ENCODE data around the gene ZNF197. TPM values are rescaled to one million over a fixed set of nuclear protein-coding genes. Genes with fewer than 3 reads are reported as not detected.
A peak's percentile ranks its signal among the peaks of the same experiment; 100 is the strongest.

The ZNF197 gene
- total and polyA plus RNA-seq, 10 of the 15 experiments (the other 5 are each of a cell fraction or from before 2014, with no cell fraction given), result 3.2 to 16.6 (median 9.7) TPM

DNA sequence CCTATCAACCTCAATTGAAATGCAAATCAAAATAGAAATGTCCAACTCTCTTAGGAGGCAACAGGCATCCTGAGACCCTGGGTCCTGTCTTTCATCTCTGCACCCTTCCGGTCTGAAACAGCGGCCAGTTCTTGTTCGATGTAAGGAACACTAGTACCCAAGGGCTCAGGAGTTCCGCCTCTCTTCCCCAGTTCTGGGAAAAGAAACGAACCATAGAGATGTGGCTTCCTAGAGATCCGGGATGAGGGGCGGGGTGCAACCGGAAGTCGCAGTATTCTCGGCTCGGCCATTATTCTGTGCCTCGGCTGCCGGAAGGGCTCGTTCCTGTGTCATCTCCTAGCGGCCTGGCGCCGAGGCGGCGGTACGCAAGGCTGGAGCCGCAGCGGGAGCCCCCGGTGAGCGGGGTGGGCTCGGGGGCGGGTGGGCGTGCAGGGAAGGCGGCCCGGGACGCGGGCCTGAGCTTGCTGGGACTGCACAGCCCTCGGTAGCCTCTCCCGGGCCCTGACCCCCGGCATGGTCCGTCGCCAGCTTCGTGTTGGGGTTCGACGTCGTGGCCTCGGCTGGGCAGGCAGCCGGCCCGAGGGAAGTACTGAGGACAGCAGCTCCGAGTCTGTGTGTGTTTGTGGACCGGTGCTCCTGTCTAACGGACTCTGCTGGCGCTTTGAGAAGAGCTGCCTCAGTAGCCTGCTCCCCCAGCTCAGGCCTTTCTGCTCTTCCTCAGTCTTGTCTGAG is at the start of gene ZNF197 (continued):
- TF ChIP-seq, protein P1, sequence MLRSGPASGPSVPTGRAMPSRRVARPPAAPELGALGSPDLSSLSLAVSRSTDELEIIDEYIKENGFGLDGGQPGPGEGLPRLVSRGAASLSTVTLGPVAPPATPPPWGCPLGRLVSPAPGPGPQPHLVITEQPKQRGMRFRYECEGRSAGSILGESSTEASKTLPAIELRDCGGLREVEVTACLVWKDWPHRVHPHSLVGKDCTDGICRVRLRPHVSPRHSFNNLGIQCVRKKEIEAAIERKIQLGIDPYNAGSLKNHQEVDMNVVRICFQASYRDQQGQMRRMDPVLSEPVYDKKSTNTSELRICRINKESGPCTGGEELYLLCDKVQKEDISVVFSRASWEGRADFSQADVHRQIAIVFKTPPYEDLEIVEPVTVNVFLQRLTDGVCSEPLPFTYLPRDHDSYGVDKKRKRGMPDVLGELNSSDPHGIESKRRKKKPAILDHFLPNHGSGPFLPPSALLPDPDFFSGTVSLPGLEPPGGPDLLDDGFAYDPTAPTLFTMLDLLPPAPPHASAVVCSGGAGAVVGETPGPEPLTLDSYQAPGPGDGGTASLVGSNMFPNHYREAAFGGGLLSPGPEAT (IDR thresholded peaks at IDR 0.05; ENCODE audit: low read depth), result peak; percentile 60; the same call in 1 of the 2 replicates
- TF ChIP-seq, protein P2, sequence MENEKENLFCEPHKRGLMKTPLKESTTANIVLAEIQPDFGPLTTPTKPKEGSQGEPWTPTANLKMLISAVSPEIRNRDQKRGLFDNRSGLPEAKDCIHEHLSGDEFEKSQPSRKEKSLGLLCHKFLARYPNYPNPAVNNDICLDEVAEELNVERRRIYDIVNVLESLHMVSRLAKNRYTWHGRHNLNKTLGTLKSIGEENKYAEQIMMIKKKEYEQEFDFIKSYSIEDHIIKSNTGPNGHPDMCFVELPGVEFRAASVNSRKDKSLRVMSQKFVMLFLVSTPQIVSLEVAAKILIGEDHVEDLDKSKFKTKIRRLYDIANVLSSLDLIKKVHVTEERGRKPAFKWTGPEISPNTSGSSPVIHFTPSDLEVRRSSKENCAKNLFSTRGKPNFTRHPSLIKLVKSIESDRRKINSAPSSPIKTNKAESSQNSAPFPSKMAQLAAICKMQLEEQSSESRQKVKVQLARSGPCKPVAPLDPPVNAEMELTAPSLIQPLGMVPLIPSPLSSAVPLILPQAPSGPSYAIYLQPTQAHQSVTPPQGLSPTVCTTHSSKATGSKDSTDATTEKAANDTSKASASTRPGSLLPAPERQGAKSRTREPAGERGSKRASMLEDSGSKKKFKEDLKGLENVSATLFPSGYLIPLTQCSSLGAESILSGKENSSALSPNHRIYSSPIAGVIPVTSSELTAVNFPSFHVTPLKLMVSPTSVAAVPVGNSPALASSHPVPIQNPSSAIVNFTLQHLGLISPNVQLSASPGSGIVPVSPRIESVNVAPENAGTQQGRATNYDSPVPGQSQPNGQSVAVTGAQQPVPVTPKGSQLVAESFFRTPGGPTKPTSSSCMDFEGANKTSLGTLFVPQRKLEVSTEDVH (IDR thresholded peaks at IDR 0.05; ENCODE audit: low read depth, partially characterized antibody), result peak; percentile 50
- TF ChIP-seq IKZF2 (IDR thresholded peaks at IDR 0.05), result peak; percentile 79 to 85
- peak; percentile 91 for TF ChIP-seq GABPA (IDR thresholded peaks at IDR 0.05; ENCODE audit: low read depth)
- no peak for TF ChIP-seq HDGF (IDR thresholded peaks at IDR 0.05)
- TF ChIP-seq YY1 (IDR thresholded peaks at IDR 0.05; ENCODE audit: low read depth, low read length), result peak; percentile 96
- TF ChIP-seq SPI1 (IDR thresholded peaks at IDR 0.05; ENCODE audit: borderline replicate concordance, insufficient read depth, low read depth, low read length), result peak; percentile 19; the same call in 1 of the 2 replicates
- TF ChIP-seq CBFB (IDR thresholded peaks at IDR 0.05; ENCODE audit: low read depth), result 0 out of 2 replicates have a peak, but pooled peaks have one; percentile 42
- 0 out of 2 replicates have a peak, but pooled peaks have one; percentile 38 for TF ChIP-seq PAX5 (IDR thresholded peaks at IDR 0.05; ENCODE audit: borderline replicate concordance, low read depth, low read length)
- TF ChIP-seq MXI1 (IDR thresholded peaks at IDR 0.05; ENCODE audit: low read depth, low read length), result peak; percentile 8; the same call in 1 of the 2 replicates
- peak; percentile 47; the same call in 1 of the 2 replicates for TF ChIP-seq CREM (IDR thresholded peaks at IDR 0.05; ENCODE audit: low read depth)
- TF ChIP-seq POU2F2 (IDR thresholded peaks at IDR 0.05; ENCODE audit: borderline replicate concordance, low read depth, low read length), result peak; percentile 55; the same call in 2 of the 3 replicates
- TF ChIP-seq ZNF207 (IDR thresholded peaks at IDR 0.05; ENCODE audit: borderline replicate concordance), result 0 out of 2 replicates have a peak, but pooled peaks have one; percentile 12
- TF ChIP-seq, protein P3, sequence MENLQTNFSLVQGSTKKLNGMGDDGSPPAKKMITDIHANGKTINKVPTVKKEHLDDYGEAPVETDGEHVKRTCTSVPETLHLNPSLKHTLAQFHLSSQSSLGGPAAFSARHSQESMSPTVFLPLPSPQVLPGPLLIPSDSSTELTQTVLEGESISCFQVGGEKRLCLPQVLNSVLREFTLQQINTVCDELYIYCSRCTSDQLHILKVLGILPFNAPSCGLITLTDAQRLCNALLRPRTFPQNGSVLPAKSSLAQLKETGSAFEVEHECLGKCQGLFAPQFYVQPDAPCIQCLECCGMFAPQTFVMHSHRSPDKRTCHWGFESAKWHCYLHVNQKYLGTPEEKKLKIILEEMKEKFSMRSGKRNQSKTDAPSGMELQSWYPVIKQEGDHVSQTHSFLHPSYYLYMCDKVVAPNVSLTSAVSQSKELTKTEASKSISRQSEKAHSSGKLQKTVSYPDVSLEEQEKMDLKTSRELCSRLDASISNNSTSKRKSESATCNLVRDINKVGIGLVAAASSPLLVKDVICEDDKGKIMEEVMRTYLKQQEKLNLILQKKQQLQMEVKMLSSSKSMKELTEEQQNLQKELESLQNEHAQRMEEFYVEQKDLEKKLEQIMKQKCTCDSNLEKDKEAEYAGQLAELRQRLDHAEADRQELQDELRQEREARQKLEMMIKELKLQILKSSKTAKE (IDR thresholded peaks at IDR 0.05; ENCODE audit: low read depth, poor library complexity, severe bottlenecking), result peak; percentile 47
- 0 out of 2 replicates have a peak, but pooled peaks have one; percentile 4 for TF ChIP-seq DPF2 (IDR thresholded peaks at IDR 0.05)
- TF ChIP-seq EP300 (IDR thresholded peaks at IDR 0.05; ENCODE audit: borderline replicate concordance in 1 of 2, control insufficient read depth in 1 of 2, low read depth in 2 of 2, low read length in 2 of 2), result no peak
- TF ChIP-seq ZNF274 (IDR thresholded peaks at IDR 0.05; ENCODE audit: insufficient read depth, insufficient read length), result no peak
- TF ChIP-seq, protein P4, sequence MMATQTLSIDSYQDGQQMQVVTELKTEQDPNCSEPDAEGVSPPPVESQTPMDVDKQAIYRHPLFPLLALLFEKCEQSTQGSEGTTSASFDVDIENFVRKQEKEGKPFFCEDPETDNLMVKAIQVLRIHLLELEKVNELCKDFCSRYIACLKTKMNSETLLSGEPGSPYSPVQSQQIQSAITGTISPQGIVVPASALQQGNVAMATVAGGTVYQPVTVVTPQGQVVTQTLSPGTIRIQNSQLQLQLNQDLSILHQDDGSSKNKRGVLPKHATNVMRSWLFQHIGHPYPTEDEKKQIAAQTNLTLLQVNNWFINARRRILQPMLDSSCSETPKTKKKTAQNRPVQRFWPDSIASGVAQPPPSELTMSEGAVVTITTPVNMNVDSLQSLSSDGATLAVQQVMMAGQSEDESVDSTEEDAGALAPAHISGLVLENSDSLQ (IDR thresholded peaks at IDR 0.05), result peak; percentile 37; the same call in 1 of the 2 replicates
- TF ChIP-seq ATF7 (IDR thresholded peaks at IDR 0.05; ENCODE audit: low read depth), result 0 out of 2 replicates have a peak, but pooled peaks have one; percentile 24
- TF ChIP-seq IKZF1 (conservative IDR thresholded peaks at IDR 0.05), result peak; percentile 89

Data from GM12878 (cell line).